Heart right ventricle (tissue), 16 donors: ENCODE measurements around the gene GPD1L. TPM values are rescaled to one million over a fixed set of nuclear protein-coding genes. Genes with fewer than 3 reads are reported as not detected.

Experiments used
- ATAC-seq, 8 donors: fragments of 200-7000 bp; cut with Tn5 transposase; one replicate each; pipeline ENCODE4 v1.9.1; 2020; ENCODE audit warnings: mild to moderate bottlenecking in 8 of 8, moderate library complexity in 8 of 8, moderate number of reproducible peaks in 1 of 8
- DNase-seq, 2 donors: peaks; one replicate each; pipeline ENCODE4 v3.0.0-alpha.2; 2020
- H3K27ac ChIP-seq, 10 donors: fragments of 200-600 bp; sonication (generic) in 2 of 10; one replicate each; pipeline versions ENCODE4 v1.5.0 to v1.8.0; 2020 to 2022; ENCODE audit warnings: mild to moderate bottlenecking in 3 of 10
- H3K27me3 ChIP-seq, 7 donors: fragments of 200-600 bp; one replicate each; pipeline ENCODE4 v1.8.0; 2021 to 2022; ENCODE audit warnings: mild to moderate bottlenecking in 2 of 7
- H3K36me3 ChIP-seq, 9 donors: fragments of 200-600 bp; sonication (generic) in 1 of 9; one replicate each; pipeline versions ENCODE4 v1.5.0 to v1.8.0; 2020 to 2022; ENCODE audit warnings: mild to moderate bottlenecking in 2 of 9
- H3K4me1 ChIP-seq, 9 donors: fragments of 200-600 bp; sonication (generic) in 1 of 9; one replicate each; pipeline versions ENCODE4 v1.5.0 to v1.8.0; 2020 to 2022; ENCODE audit warnings: mild to moderate bottlenecking in 4 of 9
- H3K4me3 ChIP-seq, 10 donors: fragments of 200-600 bp; sonication (generic) in 2 of 10; one replicate each; pipeline versions ENCODE4 v1.5.0 to v1.8.0; 2020 to 2022; ENCODE audit warnings: mild to moderate bottlenecking in 7 of 10, moderate library complexity in 2 of 10
- H3K9me3 ChIP-seq, 11 donors: fragments of 200-600 bp in 10 of 11; sonication (generic) in 2 of 11; one replicate each; pipeline versions ENCODE4 v1.5.0 to v1.8.0; 2013 to 2022; ENCODE audit warnings: mild to moderate bottlenecking in 2 of 11, control low read depth in 1 of 11, moderate library complexity in 1 of 11
- CTCF ChIP-seq, 9 donors: fragments of 200-600 bp; sonication (generic) in 2 of 9; IDR thresholded peaks; one replicate each; pipeline versions ENCODE4 v1.5.0 to v1.8.0; 2021 to 2022; ENCODE audit warnings: antibody characterized with exemption in 9 of 9, mild to moderate bottlenecking in 5 of 9, moderate library complexity in 1 of 9
- WGBS, 2 donors: extraction: QIAGEN DNeasy Blood & Tissue Kit; methylation state at CpG; one replicate each; pipeline ENCODE4 v1.1.7; 2013; ENCODE audit warnings: inconsistent platforms in 1 of 2; 5-methylcytosine and 5-hydroxymethylcytosine counted together
- intact Hi-C, 10 donors: fragments of 100-400 bp; cut with DNase I; formaldehyde crosslinking; loops; one replicate each; pipeline versions ENCODE4 v1.11.1 to v1.14.2; 2022
- polyA plus RNA-seq, 2 donors: library from polyadenylated mRNA; stranded (reverse); fragments of 200-250 nt; gene quantifications; one replicate each; pipeline ENCODE4 v1.2.3, GENCODE V29; 2013
- total RNA-seq, 10 donors: library from RNA; stranded (reverse); fragmentation: NEBNext Ultra II Directional in 3 of 10; extraction: Animal tissue kit (Norgen Biotek cat#: 25700) in 3 of 10; gene quantifications; one replicate each; pipeline versions ENCODE4 v1.2.1 to v1.2.4, GENCODE V29; 2021 to 2023
- donor health status: Arrhythmogenic right ventricular cardiomyopathy.
- donor health status: ischemic (EF 13 %, LVEDD 7.1; RV severe dilation, severe dysfunction).
- donor health status: healthy with polysubstance abuse.
- donor health status: DM: no; HTN: yes; CAD: no.
- donor health status: DM: no; HTN: no; CAD: no.
- donor health status: ischemic (EF 25% LVEDD 6.9; RV normal size, moderate dysfunction).
- donor health status: ischemic (EF 25% LVEDD 5.7; RV mildly dilated, moderate dysfunction).
- donor health status: healthy.
- donor health status: DM: yes; HTN: yes; CAD: no.
- donor health status: Ischemic cardiomyopathy.
- donor health status: ischemic (EF 35%, LVEDD 5.7; RV mildly dilated, moderate dysfunction).
- donor health status: nonischemic (EF 11% LVEDD 7.7; RV severe dilation, severe dysfunction).
- donor health status: DM: yes; HTN: yes; CAD: no.
- donor health status: PGD.
- donor health status: ischemic (EF 29% LVEDD 5.4; RV normal size, mild dysfunction).
- donor health status: nonischemic (EF 23%, LVEDD 6.1; RV moderate dilation, normal function).

Gene GPD1L
- total and polyA plus RNA-seq, 12 donors, result 71.0 to 349 (median 177) TPM

- H3K4me3 ChIP-seq, result no peak overlapping the region
- H3K27ac ChIP-seq, result peak overlapping the region in 1 of 10 donors; percentile 24
- intact Hi-C loops, result no loop called here
- peak in 2 of 9 donors; percentile 12 to 14 for TF ChIP-seq CTCF (IDR thresholded peaks at IDR 0.05)
- ATAC-seq, result no peak
- no peak for DNase-seq
- no peaks in the 10 kb centered on the region for H3K9me3 ChIP-seq
- 24 to 39% methylated on average over 3 of the region's 3 CpGs for WGBS, 2 donors
- H3K27me3 ChIP-seq, result no peaks in the 10 kb centered on the region
- no peaks in the 10 kb centered on the region for H3K36me3 ChIP-seq
- H3K4me1 ChIP-seq, result peaks cover 0 to 29% (median 6%) of the 10 kb centered on the region in 9 donors
These were observed 23.7 kb upstream of the GPD1L start for GRCh38 chr3:32082721-32083120.

GRCh38 chr3:32083702-32084270, 22.6 kb upstream of the GPD1L start:
- H3K9me3 ChIP-seq, result no peaks in the 10 kb centered on the region
- no peaks in the 10 kb centered on the region for H3K36me3 ChIP-seq
- H3K27ac ChIP-seq, result no peak overlapping the region
- DNase-seq (no peak), ATAC-seq (no peak)
- H3K4me3 ChIP-seq, result no peak overlapping the region
- TF ChIP-seq CTCF (IDR thresholded peaks at IDR 0.05), result no peak
- peaks cover 0 to 19% (median 0%) of the 10 kb centered on the region in 9 donors for H3K4me1 ChIP-seq
- 87% methylated on average over 3 of the region's 3 CpGs for WGBS, 2 donors
- no peaks in the 10 kb centered on the region for H3K27me3 ChIP-seq
- intact Hi-C loops, result no loop called here

GRCh38 chr3:32084870-32085269, 21.6 kb upstream of the GPD1L start:
- no peaks in the 10 kb centered on the region for H3K36me3 ChIP-seq
- 83 to 84% methylated on average over 2 of the region's 2 CpGs for WGBS, 2 donors

GRCh38 chr3:32086464-32086863, 20.0 kb upstream of the GPD1L start:
- intact Hi-C loops, result no loop called here
- no peak for DNase-seq
- peaks cover 0 to 9% (median 0%) of the 10 kb centered on the region in 11 donors for H3K9me3 ChIP-seq
- no peaks in the 10 kb centered on the region for H3K36me3 ChIP-seq
- no peak overlapping the region for H3K27ac ChIP-seq
- 98 to 100% methylated on average over 1 of the region's 1 CpG for whole genome bisulfite sequencing, 2 donors
- H3K4me1 ChIP-seq, result peaks cover 0 to 19% (median 0%) of the 10 kb centered on the region in 9 donors
- H3K27me3 ChIP-seq, result no peaks in the 10 kb centered on the region
- no peak for ATAC-seq
- no peak overlapping the region for H3K4me3 ChIP-seq
- TF ChIP-seq CTCF (IDR thresholded peaks at IDR 0.05), result no peak

More at GRCh38 chr3:32084870-32085269, 21.6 kb upstream of the GPD1L start:
- no peak overlapping the region for H3K27ac ChIP-seq
- no peak for TF ChIP-seq CTCF (IDR thresholded peaks at IDR 0.05)
- ATAC-seq (no peak), DNase-seq (no peak)
- no peak overlapping the region for H3K4me3 ChIP-seq
- no peaks in the 10 kb centered on the region for H3K27me3 ChIP-seq
- intact Hi-C loops, result no loop called here
- peaks cover 0 to 19% (median 0%) of the 10 kb centered on the region in 9 donors for H3K4me1 ChIP-seq
- H3K9me3 ChIP-seq, result peaks cover 0 to 9% (median 0%) of the 10 kb centered on the region in 11 donors
